GM12891 (cell line): Measurements from ENCODE around the gene RHEBL1.

Experiments
- POLR2A ChIP-seq: IDR thresholded peaks from 2 replicates; pipeline ENCODE4 v1.6.1; 2011; ENCODE audit warnings: low read depth, low read length, control low read depth
- POLR2AphosphoS5 ChIP-seq: IDR thresholded peaks from 2 replicates; pipeline ENCODE4 v1.6.1; 2011; ENCODE audit warnings: low read depth, low read length, control low read depth
- TAF1 ChIP-seq: IDR thresholded peaks from 2 replicates; pipeline ENCODE4 v1.6.1; 2011; ENCODE audit warnings: low read depth, low read length, control low read depth

DNA sequence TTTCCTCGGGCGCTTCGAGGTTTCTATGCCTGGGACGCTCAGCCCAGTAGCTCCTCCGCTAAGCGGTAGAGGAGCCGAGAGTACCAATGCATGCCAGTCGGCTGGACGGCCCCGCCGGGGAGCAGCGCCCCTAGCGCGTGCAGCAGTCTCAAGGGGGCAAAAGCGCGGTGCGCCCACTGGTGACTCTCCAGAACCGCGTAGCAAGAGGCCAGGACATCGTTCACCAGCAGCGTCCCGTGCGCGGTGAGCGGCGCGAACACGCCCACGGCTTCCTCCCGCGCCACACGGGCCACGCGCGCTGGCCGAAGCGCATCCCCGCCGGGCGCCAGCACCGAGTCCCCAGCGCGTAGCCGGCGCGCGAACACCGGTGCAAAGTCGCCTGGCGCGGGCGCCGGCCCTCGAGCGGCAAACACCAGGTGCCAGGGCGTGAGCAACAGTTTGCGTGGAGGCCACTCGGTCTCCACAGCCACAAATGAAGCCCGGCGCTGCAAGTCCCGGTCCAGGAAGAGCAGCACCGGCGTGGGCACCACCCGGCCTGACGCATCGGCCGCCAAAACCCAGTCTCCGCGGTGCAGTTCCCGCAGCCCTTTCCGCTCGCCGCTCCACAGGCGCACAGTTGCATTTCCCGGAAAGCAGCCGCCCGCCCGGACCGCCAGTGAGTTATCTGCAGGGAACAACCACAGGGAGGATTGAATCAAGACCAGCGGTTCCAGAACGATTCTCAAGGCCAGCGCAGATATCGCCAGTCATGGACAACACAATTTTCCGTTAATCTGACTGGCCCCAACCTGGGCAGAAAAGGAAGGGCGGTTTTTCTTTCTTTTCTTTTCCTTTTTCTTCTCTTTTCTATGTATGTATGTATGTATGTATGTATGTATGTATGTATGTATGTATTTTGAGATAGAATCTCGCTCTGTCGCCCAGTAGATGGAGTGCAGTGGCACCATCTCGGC, 20.3 kb upstream of the RHEBL1 start:
- TF ChIP-seq TAF1: no peak
- TF ChIP-seq POLR2A: no peak
- TF ChIP-seq POLR2AphosphoS5: no peak
